ENCODE data around the gene ZNF581. TPM values are rescaled to one million over a fixed set of nuclear protein-coding genes. Genes with fewer than 3 reads are reported as not detected.

The ZNF581 gene
- total RNA-seq, 1 donor from 2014 or later, result 36.9 TPM

DNA sequence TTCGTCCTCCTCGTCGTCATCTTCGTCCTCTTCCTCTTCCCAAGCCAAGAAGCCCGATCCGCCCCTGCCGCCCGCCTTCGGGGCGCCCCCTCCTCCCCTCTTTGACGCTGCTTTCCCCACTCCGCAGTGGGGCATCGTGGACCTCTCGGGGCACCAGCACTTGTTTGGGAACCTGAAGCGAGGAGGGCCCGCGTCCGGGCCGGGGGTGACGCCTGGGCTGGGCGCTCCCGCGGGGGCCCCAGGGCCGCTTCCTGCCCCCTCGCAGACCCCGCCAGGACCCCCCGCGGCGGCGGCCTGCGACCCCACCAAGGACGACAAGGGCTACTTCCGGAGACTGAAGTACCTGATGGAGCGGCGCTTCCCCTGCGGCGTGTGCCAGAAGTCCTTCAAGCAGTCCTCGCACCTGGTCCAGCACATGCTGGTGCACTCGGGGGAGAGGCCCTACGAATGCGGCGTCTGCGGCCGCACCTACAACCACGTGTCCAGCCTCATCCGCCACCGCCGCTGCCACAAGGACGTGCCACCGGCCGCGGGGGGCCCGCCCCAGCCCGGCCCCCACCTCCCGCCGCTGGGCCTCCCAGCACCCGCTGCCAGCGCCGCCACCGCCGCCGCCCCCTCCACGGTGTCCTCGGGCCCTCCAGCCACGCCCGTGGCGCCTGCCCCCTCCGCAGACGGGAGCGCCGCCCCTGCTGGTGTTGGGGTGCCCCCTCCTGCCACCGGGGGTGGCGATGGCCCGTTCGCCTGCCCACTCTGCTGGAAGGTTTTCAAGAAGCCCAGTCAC, 29.3 kb upstream of the ZNF581 start:
- Histone ChIP-seq H3K36me3 (ENCODE audit: control insufficient read depth, insufficient read depth, low read length) (peaks cover 3% of the 10 kb centered on the region), H3K27me3 (ENCODE audit: control insufficient read depth, insufficient read depth, low read length) (no peaks in the 10 kb centered on the region), H3K4me3 (ENCODE audit: low read depth, low read length) (no peak overlapping the region)
- TF ChIP-seq, protein P1, sequence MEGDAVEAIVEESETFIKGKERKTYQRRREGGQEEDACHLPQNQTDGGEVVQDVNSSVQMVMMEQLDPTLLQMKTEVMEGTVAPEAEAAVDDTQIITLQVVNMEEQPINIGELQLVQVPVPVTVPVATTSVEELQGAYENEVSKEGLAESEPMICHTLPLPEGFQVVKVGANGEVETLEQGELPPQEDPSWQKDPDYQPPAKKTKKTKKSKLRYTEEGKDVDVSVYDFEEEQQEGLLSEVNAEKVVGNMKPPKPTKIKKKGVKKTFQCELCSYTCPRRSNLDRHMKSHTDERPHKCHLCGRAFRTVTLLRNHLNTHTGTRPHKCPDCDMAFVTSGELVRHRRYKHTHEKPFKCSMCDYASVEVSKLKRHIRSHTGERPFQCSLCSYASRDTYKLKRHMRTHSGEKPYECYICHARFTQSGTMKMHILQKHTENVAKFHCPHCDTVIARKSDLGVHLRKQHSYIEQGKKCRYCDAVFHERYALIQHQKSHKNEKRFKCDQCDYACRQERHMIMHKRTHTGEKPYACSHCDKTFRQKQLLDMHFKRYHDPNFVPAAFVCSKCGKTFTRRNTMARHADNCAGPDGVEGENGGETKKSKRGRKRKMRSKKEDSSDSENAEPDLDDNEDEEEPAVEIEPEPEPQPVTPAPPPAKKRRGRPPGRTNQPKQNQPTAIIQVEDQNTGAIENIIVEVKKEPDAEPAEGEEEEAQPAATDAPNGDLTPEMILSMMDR (IDR thresholded peaks at IDR 0.05; ENCODE audit: insufficient read depth, low read length, poor library complexity, severe bottlenecking), result no peak
- no peak for DNase-seq (ENCODE audit: low read depth)

DNA sequence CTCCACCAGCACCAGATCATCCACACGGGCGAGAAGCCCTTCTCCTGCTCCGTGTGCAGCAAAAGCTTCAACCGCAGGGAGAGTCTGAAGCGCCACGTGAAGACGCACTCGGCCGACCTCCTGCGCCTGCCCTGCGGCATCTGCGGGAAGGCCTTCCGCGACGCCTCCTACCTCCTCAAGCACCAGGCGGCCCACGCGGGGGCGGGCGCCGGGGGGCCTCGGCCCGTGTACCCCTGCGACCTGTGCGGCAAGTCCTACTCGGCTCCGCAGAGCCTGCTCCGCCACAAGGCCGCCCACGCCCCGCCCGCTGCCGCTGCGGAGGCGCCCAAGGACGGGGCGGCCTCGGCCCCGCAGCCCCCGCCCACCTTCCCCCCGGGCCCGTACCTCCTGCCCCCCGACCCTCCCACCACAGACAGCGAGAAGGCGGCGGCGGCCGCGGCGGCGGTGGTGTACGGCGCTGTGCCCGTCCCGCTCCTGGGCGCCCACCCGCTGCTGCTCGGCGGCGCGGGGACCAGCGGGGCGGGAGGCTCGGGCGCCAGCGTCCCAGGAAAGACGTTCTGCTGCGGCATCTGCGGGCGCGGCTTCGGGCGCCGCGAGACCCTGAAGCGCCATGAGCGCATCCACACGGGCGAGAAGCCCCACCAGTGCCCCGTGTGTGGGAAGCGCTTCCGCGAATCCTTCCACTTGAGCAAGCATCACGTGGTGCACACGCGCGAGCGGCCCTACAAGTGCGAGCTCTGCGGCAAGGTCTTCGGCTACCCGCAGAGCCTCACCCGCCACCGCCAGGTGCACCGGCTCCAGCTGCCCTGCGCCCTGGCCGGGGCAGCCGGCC, 28.5 kb upstream of the ZNF581 start:
- H3K4me3 ChIP-seq (ENCODE audit: low read depth, low read length), result no peak overlapping the region
- H3K36me3 ChIP-seq (ENCODE audit: control insufficient read depth, insufficient read depth, low read length), result peaks cover 3% of the 10 kb centered on the region
- TF ChIP-seq, protein P1 (IDR thresholded peaks at IDR 0.05; ENCODE audit: insufficient read depth, low read length, poor library complexity, severe bottlenecking), result no peak
- DNase-seq (ENCODE audit: low read depth), result no peak
- no peaks in the 10 kb centered on the region for H3K27me3 ChIP-seq (ENCODE audit: control insufficient read depth, insufficient read depth, low read length)

DNA sequence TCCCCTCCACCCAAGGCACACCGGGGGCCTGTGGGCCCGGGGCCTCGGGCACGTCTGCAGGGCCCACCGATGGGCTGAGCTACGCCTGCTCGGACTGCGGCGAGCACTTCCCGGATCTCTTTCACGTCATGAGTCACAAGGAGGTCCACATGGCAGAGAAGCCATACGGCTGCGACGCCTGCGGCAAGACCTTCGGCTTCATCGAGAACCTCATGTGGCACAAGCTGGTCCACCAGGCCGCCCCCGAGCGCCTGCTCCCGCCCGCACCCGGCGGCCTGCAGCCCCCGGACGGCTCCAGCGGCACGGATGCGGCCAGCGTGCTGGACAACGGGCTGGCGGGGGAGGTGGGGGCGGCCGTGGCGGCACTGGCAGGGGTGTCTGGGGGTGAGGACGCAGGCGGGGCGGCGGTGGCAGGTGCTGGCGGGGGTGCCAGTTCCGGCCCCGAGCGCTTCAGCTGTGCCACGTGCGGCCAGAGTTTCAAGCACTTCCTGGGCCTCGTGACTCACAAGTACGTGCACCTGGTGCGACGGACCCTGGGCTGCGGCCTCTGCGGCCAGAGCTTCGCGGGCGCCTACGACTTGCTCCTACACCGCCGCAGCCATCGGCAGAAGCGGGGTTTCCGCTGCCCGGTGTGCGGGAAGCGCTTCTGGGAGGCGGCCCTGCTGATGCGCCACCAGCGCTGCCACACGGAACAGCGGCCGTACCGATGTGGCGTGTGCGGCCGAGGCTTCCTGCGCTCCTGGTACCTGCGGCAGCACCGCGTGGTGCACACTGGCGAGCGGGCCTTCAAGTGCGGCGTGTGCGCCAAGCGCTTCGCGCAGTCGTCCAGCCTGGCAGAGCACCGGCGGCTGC, 27.7 kb upstream of the ZNF581 start:
- Histone ChIP-seq H3K27me3 (ENCODE audit: control insufficient read depth, insufficient read depth, low read length) (no peaks in the 10 kb centered on the region), H3K4me3 (ENCODE audit: low read depth, low read length) (no peak overlapping the region), H3K36me3 (ENCODE audit: control insufficient read depth, insufficient read depth, low read length) (peaks cover 3% of the 10 kb centered on the region)
- no peak for DNase-seq (ENCODE audit: low read depth)
- TF ChIP-seq, protein P1 (IDR thresholded peaks at IDR 0.05; ENCODE audit: insufficient read depth, low read length, poor library complexity, severe bottlenecking), result no peak

DNA sequence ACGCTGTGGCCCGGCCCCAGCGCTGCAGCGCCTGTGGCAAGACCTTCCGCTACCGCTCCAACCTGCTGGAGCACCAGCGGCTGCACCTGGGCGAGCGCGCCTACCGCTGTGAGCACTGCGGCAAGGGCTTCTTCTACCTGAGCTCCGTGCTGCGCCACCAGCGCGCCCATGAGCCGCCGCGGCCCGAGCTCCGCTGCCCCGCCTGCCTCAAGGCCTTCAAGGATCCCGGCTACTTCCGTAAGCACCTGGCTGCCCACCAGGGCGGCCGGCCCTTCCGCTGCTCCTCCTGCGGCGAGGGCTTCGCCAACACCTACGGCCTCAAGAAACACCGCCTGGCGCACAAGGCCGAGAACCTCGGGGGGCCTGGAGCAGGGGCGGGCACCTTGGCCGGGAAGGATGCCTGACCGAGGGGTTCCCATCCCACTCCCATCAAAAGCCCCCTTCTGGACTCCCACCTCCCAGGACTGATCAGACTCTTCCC, 27.0 kb upstream of the ZNF581 start:
- DNase-seq (ENCODE audit: low read depth), result no peak
- TF ChIP-seq, protein P1 (IDR thresholded peaks at IDR 0.05; ENCODE audit: insufficient read depth, low read length, poor library complexity, severe bottlenecking), result no peak
- H3K36me3 ChIP-seq (ENCODE audit: control insufficient read depth, insufficient read depth, low read length), result peaks cover 3% of the 10 kb centered on the region
- no peaks in the 10 kb centered on the region for H3K27me3 ChIP-seq (ENCODE audit: control insufficient read depth, insufficient read depth, low read length)
- no peak overlapping the region for H3K4me3 ChIP-seq (ENCODE audit: low read depth, low read length)

DNA sequence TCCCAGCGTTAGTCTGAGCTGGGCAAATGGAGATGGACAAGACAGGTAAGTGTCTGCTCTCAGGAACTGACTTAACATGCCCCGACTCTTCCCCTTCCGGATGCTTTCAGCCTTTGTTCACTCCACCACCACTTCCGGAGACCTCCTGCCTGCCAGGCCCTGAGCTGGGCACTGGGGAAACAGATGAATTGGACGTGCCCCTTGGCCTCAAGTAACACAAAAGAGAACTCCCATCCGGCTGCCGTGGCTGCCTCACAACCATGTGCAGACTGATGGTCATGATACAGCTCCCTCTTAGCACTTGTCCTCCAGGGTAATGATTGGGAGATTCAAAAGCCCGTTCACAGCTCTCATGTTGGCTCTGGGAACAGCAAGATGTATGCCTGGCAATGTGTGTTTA, 26.0 kb upstream of the ZNF581 start:
- no peak for DNase-seq (ENCODE audit: low read depth)
- no peak overlapping the region for H3K4me3 ChIP-seq (ENCODE audit: low read depth, low read length)
- peaks cover 3% of the 10 kb centered on the region for H3K36me3 ChIP-seq (ENCODE audit: control insufficient read depth, insufficient read depth, low read length)
- H3K27me3 ChIP-seq (ENCODE audit: control insufficient read depth, insufficient read depth, low read length), result no peaks in the 10 kb centered on the region
- TF ChIP-seq, protein P1 (IDR thresholded peaks at IDR 0.05; ENCODE audit: insufficient read depth, low read length, poor library complexity, severe bottlenecking), result no peak

All from kidney epithelial cell (primary cell).